Parathyroid adenoma (tissue), 2 donors: ENCODE data around the gene PRSS56.

Source experiments
- H2AFZ ChIP-seq: fragments of 300-600 bp; sonication (generic); one replicate; pipeline ENCODE4 v1.7.0; 2017; ENCODE audit warnings: antibody characterized with exemption, mild to moderate bottlenecking
- H3K27ac ChIP-seq: fragments of 300-600 bp; sonication (generic); one replicate; pipeline ENCODE4 v1.7.0; 2017
- H3K27me3 ChIP-seq: fragments of 300-600 bp; sonication (generic); one replicate; pipeline ENCODE4 v1.7.0; 2017; ENCODE audit warnings: low read length; ENCODE audit not compliant: control insufficient read depth, insufficient read depth
- H3K36me3 ChIP-seq: fragments of 300-600 bp; sonication (generic); one replicate; pipeline ENCODE4 v1.7.0; 2017; ENCODE audit warnings: low read length; ENCODE audit not compliant: control insufficient read depth, insufficient read depth
- H3K4me1 ChIP-seq: fragments of 300-600 bp; sonication (generic); one replicate; pipeline ENCODE4 v1.7.0; 2017; ENCODE audit warnings: control low read depth
- H3K4me2 ChIP-seq: fragments of 300-600 bp; sonication (generic); one replicate; pipeline ENCODE4 v1.7.0; 2017; ENCODE audit warnings: low read length
- H3K4me3 ChIP-seq: fragments of 300-600 bp; sonication (generic); one replicate; pipeline ENCODE4 v1.7.0; 2017; ENCODE audit warnings: low read depth, low read length
- H3K79me2 ChIP-seq: fragments of 300-600 bp; sonication (generic); one replicate; pipeline ENCODE4 v1.7.0; 2017; ENCODE audit warnings: control low read depth
- H3K9ac ChIP-seq: fragments of 300-600 bp; sonication (generic); one replicate; pipeline ENCODE4 v1.7.0; 2017; ENCODE audit warnings: mild to moderate bottlenecking
- H3K9me3 ChIP-seq: fragments of 300-600 bp; sonication (generic); one replicate; pipeline ENCODE4 v1.7.0; 2017; ENCODE audit warnings: low read length; ENCODE audit not compliant: control insufficient read depth
- CTCF ChIP-seq: fragments of 300-600 bp; sonication (generic); IDR thresholded peaks from one replicate; pipeline ENCODE4 v1.7.0; 2017; ENCODE audit warnings: antibody characterized with exemption, mild to moderate bottlenecking
- donor health status: primary hyperparathyroidism.

PRSS56 gene

DNA sequence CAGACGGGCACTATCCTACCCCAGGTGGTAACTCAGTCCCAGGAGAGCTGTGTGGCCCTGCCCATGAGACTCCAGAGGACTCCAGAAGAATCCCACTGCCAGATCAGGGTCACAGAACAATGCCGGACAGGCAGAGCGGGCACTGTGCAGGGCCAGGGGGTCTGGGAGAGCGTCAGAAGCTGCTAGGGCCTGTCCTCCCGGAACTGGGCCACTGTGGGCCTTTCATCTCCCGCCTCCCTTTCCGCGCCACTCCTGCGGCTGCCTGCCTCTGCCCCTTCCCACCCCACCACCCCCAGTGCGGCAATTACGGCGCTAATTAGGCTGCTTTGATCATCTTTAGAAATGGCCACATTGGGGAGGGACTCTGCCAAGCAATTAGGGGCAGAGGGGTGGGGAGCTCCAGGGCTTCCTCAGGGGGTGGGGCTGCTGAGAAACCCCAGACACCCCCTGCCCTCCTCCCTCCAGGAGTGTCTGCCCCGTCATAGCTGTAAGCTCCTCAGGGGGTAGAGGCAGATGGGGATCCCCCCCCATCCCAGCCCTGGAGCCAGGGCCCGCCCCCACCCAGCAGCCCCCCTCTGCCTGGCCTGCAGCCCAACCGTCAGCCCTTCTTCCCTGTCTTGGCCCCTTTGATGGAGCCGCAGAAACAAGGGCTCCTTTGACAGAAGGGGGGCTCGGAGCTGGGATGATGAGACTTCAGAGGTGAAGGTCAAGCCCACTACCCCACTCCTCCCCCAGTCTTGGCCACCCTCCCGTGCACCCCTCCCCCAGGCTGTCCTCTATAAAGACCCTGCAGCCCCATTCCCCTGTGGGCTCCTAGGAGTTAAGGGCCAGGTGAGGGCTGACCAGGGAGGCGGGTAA lies at the start of gene PRSS56:
Gene PRSS56 (plus strand): TSS at position 808 of the 858 bp plus-strand sequence. CDS start 211 bp downstream, outside the sequence.
- peaks cover 3% of the 10 kb centered on the region for H3K27me3 ChIP-seq

GRCh38 chr2:232473467-232473890 lies 46.7 kb upstream of the PRSS56 start:
- no peak overlapping the region for H3K4me3 ChIP-seq
- H3K27me3 ChIP-seq, result no peaks in the 10 kb centered on the region
- TF ChIP-seq CTCF, result no peak
- H2AFZ ChIP-seq, result no peak overlapping the region
- no peak overlapping the region for H3K9ac ChIP-seq
- H3K9me3 ChIP-seq, result no peaks in the 10 kb centered on the region
- no peaks in the 10 kb centered on the region for H3K4me1 ChIP-seq
- no peaks in the 10 kb centered on the region for H3K79me2 ChIP-seq
- H3K4me2 ChIP-seq, result no peak overlapping the region
- no peaks in the 10 kb centered on the region for H3K36me3 ChIP-seq
- no peak overlapping the region for H3K27ac ChIP-seq

More for the DNA sequence above, at the start of gene PRSS56:
- no peak within 1 kb of the TSS for H2AFZ ChIP-seq
- no peak within 1 kb of the TSS for H3K27ac ChIP-seq
- H3K4me2 ChIP-seq, result no peak within 1 kb of the TSS
- no peaks in the 10 kb centered on the region for H3K4me1 ChIP-seq
- no peak within 1 kb of the TSS for H3K9ac ChIP-seq
- H3K36me3 ChIP-seq, result no peaks in the 10 kb centered on the region
- H3K4me3 ChIP-seq, result no peak within 1 kb of the TSS
- H3K79me2 ChIP-seq, result no peaks in the 10 kb centered on the region
- H3K9me3 ChIP-seq, result no peaks in the 10 kb centered on the region
- no peak for TF ChIP-seq CTCF

DNA sequence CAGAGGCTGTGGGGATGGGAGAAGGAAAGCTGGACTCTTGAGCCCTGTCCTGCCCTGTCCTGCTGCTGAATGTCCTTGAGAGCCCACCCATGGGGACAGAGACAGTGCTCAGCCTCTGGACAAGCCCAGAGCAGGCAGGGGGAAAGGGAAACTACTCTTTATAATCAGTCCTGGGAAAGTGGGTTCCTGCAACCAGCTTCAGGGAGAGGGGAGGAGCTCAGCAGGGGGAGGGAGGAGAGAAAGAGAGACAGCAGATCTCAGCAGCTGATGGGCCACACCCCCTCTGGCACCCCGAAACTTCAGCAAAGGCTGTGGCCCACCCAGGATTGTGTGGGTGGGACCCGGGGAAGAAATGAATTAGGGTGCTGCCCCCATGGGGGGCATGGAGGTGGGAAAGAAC lies 44.1 kb upstream of the PRSS56 start:
- no peaks in the 10 kb centered on the region for H3K27me3 ChIP-seq
- H3K9ac ChIP-seq, result no peak overlapping the region
- H3K4me3 ChIP-seq, result no peak overlapping the region
- H3K36me3 ChIP-seq, result no peaks in the 10 kb centered on the region
- H3K79me2 ChIP-seq, result no peaks in the 10 kb centered on the region
- no peaks in the 10 kb centered on the region for H3K9me3 ChIP-seq
- no peak overlapping the region for H3K4me2 ChIP-seq
- no peak overlapping the region for H3K27ac ChIP-seq
- no peak for TF ChIP-seq CTCF
- H2AFZ ChIP-seq, result no peak overlapping the region
- H3K4me1 ChIP-seq, result no peaks in the 10 kb centered on the region

DNA sequence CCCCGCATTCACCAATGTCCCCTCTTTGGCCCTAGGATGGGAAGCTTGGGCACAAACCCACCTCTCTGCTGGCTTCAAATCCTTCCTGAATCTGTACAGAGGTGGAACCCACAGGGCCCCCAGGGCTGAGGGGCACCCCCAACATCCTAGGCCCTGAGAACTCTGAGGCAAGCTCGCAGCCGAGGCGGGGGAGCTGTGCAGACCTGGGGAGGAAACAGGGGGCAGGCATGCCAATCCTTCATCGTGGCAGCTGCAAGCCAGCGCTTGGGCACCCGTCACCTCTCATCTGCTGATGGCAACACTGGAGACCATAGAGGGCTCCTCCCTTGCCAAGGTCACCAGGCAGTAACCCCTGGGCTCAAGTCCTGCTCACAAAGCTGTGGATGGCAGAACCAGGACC lies 43.4 kb upstream of the PRSS56 start:
- Histone ChIP-seq H3K4me2 (no peak overlapping the region), H3K9ac (no peak overlapping the region), H3K36me3 (no peaks in the 10 kb centered on the region), H3K9me3 (no peaks in the 10 kb centered on the region), H3K27ac (no peak overlapping the region), H3K4me1 (no peaks in the 10 kb centered on the region), H3K79me2 (no peaks in the 10 kb centered on the region), H3K4me3 (no peak overlapping the region), H3K27me3 (no peaks in the 10 kb centered on the region), H2AFZ (no peak overlapping the region)
- no peak for TF ChIP-seq CTCF
